VCaP (cell line): Measurements from ENCODE around the gene DEFB131B.
"Not testable (repeated sequence)": the region's sequence is repeated elsewhere in the genome, so short reads cannot be mapped to it uniquely, and the experiment has no call there.

ENCODE experiments used
- H3K27ac ChIP-seq: fragments of 450-650 bp; 2 replicates; pipeline ENCODE4 v1.5.1; 2017
- CTCF ChIP-seq: fragments of 450-650 bp; conservative IDR thresholded peaks from 2 replicates; pipeline ENCODE4 v1.5.1; 2017; ENCODE audit warnings: mild to moderate bottlenecking, moderate library complexity

The DEFB131B gene

GRCh38 chr11:71895961-71896360, 17.7 kb downstream of the DEFB131B start:
- TF ChIP-seq CTCF = no peak
- no peak overlapping the region for H3K27ac ChIP-seq

- not testable (repeated sequence) for H3K27ac ChIP-seq
Measured at GRCh38 chr11:71901137-71901536, 22.9 kb downstream of the DEFB131B start.

- H3K27ac ChIP-seq = no peak overlapping the region
- no peak for TF ChIP-seq CTCF
Measured at GRCh38 chr11:71908218-71908617, 30.0 kb downstream of the DEFB131B start.

GRCh38 chr11:71910775-71911174, 32.5 kb downstream of the DEFB131B start:
- H3K27ac ChIP-seq = not testable (repeated sequence)

GRCh38 chr11:71911321-71911985, 33.2 kb downstream of the DEFB131B start:
- H3K27ac ChIP-seq = not testable (repeated sequence)

GRCh38 chr11:71911986-71912340, 33.7 kb downstream of the DEFB131B start:
- not testable (repeated sequence) for H3K27ac ChIP-seq

GRCh38 chr11:71913756-71914526, 35.7 kb downstream of the DEFB131B start:
- no peak for TF ChIP-seq CTCF
- no peak overlapping the region for H3K27ac ChIP-seq

GRCh38 chr11:71914617-71915189, 36.5 kb downstream of the DEFB131B start:
- no peak for TF ChIP-seq CTCF

GRCh38 chr11:71917646-71918140, 39.4 kb downstream of the DEFB131B start:
- no peak for TF ChIP-seq CTCF
- H3K27ac ChIP-seq = no peak overlapping the region

More at GRCh38 chr11:71914617-71915189, 36.5 kb downstream of the DEFB131B start:
- no peak overlapping the region for H3K27ac ChIP-seq
